Measurements from ENCODE around the gene PMM1.
"Not testable (repeated sequence)": the region's sequence is repeated elsewhere in the genome, so short reads cannot be mapped to it uniquely, and the experiment has no call there.

Gene PMM1

DNA sequence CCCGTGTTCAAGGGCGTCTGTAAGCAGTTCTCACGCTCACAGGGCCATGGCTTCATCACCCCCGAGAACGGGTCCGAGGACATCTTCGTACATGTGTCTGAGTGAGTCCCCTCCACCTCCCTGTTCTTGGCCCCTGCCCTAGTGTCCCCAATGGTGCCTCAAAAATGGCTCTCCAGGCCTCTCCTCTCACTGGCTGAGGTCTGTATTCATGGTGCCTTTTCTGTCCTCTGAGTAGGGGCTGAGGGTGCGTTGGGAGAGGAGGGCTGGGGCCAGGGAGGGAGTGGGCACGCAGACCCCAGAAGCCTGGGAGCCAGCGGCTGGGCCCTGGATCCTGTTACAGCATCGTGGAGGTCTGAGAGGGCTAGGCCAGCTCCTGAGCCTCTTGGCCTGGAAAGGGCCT is 16.0 kb downstream of the PMM1 start:
- TF ChIP-seq, protein P1, sequence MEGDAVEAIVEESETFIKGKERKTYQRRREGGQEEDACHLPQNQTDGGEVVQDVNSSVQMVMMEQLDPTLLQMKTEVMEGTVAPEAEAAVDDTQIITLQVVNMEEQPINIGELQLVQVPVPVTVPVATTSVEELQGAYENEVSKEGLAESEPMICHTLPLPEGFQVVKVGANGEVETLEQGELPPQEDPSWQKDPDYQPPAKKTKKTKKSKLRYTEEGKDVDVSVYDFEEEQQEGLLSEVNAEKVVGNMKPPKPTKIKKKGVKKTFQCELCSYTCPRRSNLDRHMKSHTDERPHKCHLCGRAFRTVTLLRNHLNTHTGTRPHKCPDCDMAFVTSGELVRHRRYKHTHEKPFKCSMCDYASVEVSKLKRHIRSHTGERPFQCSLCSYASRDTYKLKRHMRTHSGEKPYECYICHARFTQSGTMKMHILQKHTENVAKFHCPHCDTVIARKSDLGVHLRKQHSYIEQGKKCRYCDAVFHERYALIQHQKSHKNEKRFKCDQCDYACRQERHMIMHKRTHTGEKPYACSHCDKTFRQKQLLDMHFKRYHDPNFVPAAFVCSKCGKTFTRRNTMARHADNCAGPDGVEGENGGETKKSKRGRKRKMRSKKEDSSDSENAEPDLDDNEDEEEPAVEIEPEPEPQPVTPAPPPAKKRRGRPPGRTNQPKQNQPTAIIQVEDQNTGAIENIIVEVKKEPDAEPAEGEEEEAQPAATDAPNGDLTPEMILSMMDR (conservative IDR thresholded peaks at IDR 0.05; ENCODE audit: low read depth, low read length): no peak
- H3K4me3 ChIP-seq (ENCODE audit: low read length): no peak overlapping the region

DNA sequence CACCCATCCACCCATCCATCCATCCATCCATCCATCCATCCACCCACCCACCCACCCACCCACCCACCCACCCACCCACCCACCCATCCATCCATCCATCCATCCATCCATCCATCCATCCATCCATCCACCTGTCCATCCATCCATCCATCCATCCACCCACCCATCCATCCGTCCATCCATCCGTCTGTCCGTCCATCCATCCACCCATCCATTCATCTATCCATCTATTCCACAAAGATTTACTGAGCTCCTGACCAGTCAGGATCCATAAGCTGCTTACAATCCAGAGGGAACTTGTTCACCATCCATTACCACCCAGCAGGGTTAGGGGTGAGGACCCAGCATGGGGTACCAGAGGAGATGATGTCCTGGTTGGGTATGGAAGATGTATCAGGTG is 17.3 kb downstream of the PMM1 start:
- not testable (repeated sequence) for DNase-seq (ENCODE audit: low read depth); H3K4me3 ChIP-seq (ENCODE audit: low read length)

More for the DNA sequence above, 16.0 kb downstream of the PMM1 start:
- DNase-seq (ENCODE audit: low read depth): no peak

DNA sequence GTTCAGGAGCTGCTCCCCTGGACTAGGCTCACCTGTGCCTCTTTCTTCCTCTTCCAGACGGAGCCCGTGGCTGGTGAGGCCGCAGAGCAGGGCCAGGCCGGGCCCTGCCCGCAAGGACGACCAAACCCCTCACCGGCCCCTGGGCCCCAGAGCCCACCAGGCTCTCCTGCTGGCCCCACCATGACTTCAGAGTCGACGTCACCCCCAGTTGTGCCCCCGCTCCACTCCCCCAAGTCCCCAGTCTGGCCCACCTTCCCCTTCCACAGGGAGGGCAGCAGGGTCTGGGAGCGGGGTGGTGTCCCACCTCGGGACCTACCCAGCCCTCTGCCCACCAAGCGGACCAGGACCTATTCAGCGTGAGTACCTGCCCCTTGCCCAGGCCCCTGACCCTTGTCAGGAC is 17.9 kb downstream of the PMM1 start:
- TF ChIP-seq, protein P1 (conservative IDR thresholded peaks at IDR 0.05; ENCODE audit: low read depth, low read length): no peak
- DNase-seq (ENCODE audit: low read depth): no peak
- H3K4me3 ChIP-seq (ENCODE audit: low read length): no peak overlapping the region

DNA sequence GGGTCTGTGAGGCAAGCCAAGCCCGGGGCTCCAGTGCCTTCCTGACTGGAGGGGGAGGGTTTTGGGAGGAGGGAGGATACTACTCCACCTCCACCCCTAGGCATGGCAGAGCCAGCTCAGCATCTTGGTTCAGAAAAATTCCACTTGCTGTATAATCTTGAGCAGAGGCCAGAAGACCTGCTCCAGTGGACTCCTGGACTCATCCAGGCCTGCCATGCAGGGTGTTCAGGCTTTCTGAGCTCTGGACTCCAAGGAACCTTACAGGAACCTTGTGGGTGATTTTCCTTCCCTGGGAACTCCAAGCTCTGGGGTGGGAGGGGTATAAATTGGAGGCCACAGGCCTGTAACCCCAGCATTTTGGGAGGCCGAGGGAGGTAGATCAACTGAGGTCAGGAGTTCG is 19.4 kb downstream of the PMM1 start:
- DNase-seq (ENCODE audit: low read depth): no peak
- TF ChIP-seq, protein P1 (conservative IDR thresholded peaks at IDR 0.05; ENCODE audit: low read depth, low read length): no peak
- H3K4me3 ChIP-seq (ENCODE audit: low read length): no peak overlapping the region

DNA sequence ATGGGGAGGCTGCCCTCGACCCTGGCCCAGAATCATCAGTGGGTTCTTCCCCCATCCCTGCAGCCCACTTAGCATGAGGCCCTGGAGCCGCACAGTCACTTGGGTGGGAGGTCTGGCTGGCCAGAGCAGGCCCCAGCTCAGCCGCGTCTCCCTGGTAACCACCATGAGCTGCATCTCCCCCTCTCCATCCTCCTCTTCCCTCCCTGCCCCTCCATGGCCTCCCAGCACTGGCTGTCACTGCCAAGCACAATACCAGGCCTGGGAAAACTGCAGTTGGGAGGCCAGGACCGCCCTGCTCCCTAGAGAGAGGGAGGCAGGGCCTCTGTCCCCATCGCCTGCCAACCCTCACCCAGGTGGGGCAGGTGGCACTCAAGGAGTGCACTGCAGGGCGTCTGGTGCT is 20.8 kb downstream of the PMM1 start:
- no peak for DNase-seq (ENCODE audit: low read depth)
- TF ChIP-seq, protein P1 (conservative IDR thresholded peaks at IDR 0.05; ENCODE audit: low read depth, low read length): no peak

DNA sequence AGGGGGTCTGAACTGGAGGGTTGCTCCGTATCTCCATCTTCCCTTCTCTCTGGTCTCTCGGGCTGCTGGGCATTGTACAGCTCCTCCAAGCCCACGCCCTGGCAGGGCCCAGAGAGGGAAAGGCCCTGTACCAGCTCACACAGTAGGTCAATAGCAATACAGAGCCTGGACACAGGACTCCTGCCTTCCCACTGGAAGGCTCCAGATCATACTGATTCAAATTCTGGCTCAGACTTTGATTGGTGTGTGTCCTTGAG is 22.2 kb downstream of the PMM1 start:
- no peak for DNase-seq (ENCODE audit: low read depth)

More for the DNA sequence above, 20.8 kb downstream of the PMM1 start:
- no peak overlapping the region for H3K4me3 ChIP-seq (ENCODE audit: low read length)

DNA sequence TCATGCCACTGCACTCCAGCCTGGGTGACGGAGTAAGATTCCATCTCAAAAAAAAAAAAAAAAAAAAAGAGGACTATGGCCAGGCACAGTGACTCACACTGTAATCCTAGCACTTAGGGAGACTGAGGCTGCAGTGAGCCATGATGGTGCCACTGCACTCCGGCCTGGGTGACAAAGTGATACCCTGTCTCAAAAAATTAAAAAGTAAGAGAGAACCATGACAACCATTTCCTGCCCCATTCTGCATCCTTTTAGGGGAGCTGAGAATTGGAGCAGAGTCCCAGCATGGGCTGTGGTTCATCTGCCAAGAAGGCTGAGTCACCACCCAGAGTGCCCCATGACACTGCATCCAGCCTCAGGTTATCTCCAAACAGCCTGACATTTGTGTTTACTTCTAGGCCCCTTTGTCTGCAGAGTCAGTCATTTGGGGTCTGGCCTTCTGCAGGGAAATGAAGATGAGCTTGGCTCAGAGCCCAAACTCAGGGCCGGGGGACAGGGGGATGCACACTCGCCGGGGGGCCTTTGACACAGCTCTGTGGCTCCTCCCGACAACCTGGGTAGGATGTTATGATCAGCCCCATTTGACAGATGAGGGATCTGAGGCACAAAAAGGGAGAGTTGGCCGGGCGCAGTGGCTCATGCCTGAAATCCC is 24.1 kb downstream of the PMM1 start:
- no peak for DNase-seq (ENCODE audit: low read depth)
- TF ChIP-seq, protein P1 (conservative IDR thresholded peaks at IDR 0.05; ENCODE audit: low read depth, low read length): no peak
- H3K4me3 ChIP-seq (ENCODE audit: low read length): no peak overlapping the region

More for the DNA sequence above, 22.2 kb downstream of the PMM1 start:
- TF ChIP-seq, protein P1 (conservative IDR thresholded peaks at IDR 0.05; ENCODE audit: low read depth, low read length): no peak
- H3K4me3 ChIP-seq (ENCODE audit: low read length): no peak overlapping the region

DNA sequence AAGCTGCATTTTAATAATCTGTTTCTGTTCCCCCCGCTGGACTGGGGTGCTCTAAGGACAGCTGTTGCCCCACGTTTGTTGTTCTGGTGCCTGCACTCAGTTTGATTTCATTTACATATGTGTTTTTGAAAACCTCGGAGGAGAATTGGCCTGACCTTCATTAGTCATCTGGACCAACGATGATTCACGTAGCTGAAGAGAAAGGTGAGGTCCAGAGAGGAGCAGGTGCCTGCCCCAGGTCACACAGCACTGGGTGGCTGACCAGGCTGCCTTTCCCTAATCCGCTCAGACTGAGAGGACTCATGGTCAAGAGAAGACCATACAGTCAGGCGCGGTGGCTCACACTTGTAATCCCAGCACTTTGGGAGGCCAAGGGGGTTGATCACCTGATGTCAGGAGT is 25.1 kb downstream of the PMM1 start:
- no peak overlapping the region for H3K4me3 ChIP-seq (ENCODE audit: low read length)
- TF ChIP-seq, protein P1 (conservative IDR thresholded peaks at IDR 0.05; ENCODE audit: low read depth, low read length): no peak
- DNase-seq (ENCODE audit: low read depth): no peak

Data from retinal pigment epithelial cell (primary cell).